ENCODE measurements around the gene NKX1-2.

- TF ChIP-seq REST (IDR thresholded peaks at IDR 0.05; ENCODE audit: unreplicated experiment): no peak
- no peak for TF ChIP-seq CTCF (conservative IDR thresholded peaks at IDR 0.05; ENCODE audit: low read depth in 2 of 2)
- TF ChIP-seq EZH2phosphoT487 (IDR thresholded peaks at IDR 0.05; ENCODE audit: unreplicated experiment): no peak
- TF ChIP-seq EZH2 (IDR thresholded peaks at IDR 0.05; ENCODE audit: low read depth, unreplicated experiment): no peak
- no peak for TF ChIP-seq POLR2AphosphoS5 (IDR thresholded peaks at IDR 0.05; ENCODE audit: low read depth)
- TF ChIP-seq ETS1 (IDR thresholded peaks at IDR 0.05): no peak
- TF ChIP-seq CREB1 (CRISPR knock-in tag; IDR thresholded peaks at IDR 0.05; ENCODE audit: low read depth): no peak
Observed at GRCh38 chr10:124459395-124459794, 9.6 kb upstream of the NKX1-2 start.

All from GM23338 (cell line).